Kidney epithelial cell (primary cell): ENCODE results near the gene TUBGCP2. TPM values are rescaled to one million over a fixed set of nuclear protein-coding genes. Genes with fewer than 3 reads are reported as not detected.

Source experiments
- DNase-seq: peaks from one replicate; pipeline ENCODE4 v3.0.0-alpha.2; 2010; ENCODE audit warnings: low read depth
- H3K27me3 ChIP-seq: 2 replicates; pipeline ENCODE4 v1.6.0; 2011; ENCODE audit warnings: low read length; ENCODE audit not compliant: control insufficient read depth, insufficient read depth
- H3K36me3 ChIP-seq: 2 replicates; pipeline ENCODE4 v1.5.1; 2011; ENCODE audit warnings: low read length; ENCODE audit not compliant: control insufficient read depth, insufficient read depth
- H3K4me3 ChIP-seq: 2 replicates; pipeline ENCODE4 v1.5.1; 2011; ENCODE audit warnings: low read depth, mild to moderate bottlenecking, control low read depth, low read length
- total RNA-seq: library from RNA; depleted of rRNA; stranded (reverse); fragments of >200 nt; gene quantifications from 2 replicates; pipeline ENCODE4 v1.2.3, GENCODE V29; 2015
- TF ChIP-seq, protein P1 (sequence below): IDR thresholded peaks from 2 replicates; pipeline ENCODE4 v1.5.1; 2011; ENCODE audit warnings: mild to moderate bottlenecking, moderate library complexity, low read length, control low read depth, inconsistent platforms; ENCODE audit not compliant: insufficient read depth, poor library complexity, severe bottlenecking

TUBGCP2 gene
- total RNA-seq, 1 donor from 2014 or later: 65.5 TPM

DNA sequence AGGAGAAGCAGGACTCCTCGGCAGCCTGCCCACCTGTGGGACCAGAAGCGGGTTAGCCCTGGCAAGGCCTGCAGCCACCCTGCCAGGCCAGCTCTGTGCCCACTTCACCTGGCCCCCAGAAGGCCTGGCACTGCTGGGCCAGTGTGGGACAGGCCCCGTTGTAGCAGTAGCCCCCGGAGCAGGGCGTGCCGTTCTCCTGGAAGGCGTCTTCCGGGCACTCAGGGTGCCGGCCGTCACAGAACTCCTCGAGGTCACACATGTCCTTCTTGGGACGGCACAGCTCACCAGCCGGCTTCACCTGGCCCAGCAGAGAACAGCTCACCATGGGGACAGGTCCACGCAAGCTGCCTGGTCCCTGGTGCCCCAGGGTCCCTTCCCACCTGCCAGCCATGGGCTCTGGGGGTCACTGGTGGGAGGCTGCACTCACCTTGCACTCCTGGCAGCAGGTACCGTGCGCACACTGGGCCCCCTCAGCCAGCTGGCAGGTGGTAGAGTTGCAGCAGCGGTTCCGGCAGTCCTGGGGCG lies 37.8 kb downstream of the TUBGCP2 start:
- Histone ChIP-seq H3K36me3 (no peaks in the 10 kb centered on the region), H3K4me3 (no peak overlapping the region), H3K27me3 (peaks cover 7% of the 10 kb centered on the region)
- TF ChIP-seq, protein P1, sequence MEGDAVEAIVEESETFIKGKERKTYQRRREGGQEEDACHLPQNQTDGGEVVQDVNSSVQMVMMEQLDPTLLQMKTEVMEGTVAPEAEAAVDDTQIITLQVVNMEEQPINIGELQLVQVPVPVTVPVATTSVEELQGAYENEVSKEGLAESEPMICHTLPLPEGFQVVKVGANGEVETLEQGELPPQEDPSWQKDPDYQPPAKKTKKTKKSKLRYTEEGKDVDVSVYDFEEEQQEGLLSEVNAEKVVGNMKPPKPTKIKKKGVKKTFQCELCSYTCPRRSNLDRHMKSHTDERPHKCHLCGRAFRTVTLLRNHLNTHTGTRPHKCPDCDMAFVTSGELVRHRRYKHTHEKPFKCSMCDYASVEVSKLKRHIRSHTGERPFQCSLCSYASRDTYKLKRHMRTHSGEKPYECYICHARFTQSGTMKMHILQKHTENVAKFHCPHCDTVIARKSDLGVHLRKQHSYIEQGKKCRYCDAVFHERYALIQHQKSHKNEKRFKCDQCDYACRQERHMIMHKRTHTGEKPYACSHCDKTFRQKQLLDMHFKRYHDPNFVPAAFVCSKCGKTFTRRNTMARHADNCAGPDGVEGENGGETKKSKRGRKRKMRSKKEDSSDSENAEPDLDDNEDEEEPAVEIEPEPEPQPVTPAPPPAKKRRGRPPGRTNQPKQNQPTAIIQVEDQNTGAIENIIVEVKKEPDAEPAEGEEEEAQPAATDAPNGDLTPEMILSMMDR: no peak
- no peak for DNase-seq

DNA sequence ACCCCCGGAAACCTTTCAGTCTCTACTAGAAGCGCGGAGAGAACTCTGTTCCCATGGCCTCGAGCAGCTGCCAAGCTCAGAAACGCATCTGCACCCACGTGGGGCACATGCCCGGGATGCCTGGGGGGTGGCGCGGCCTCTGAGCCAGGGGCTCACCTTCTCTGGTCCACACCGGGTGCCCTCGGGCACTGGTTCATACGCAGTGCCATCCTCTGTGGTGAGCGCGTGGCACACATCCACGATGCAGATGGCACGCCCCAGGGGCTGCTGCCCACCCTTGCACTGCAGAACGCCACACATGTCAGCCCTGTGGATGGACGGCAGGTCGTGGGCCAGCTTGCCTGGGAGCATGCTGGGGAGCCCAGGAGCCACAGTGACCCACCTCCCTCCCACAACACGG lies 38.5 kb downstream of the TUBGCP2 start:
- TF ChIP-seq, protein P1: no peak

DNA sequence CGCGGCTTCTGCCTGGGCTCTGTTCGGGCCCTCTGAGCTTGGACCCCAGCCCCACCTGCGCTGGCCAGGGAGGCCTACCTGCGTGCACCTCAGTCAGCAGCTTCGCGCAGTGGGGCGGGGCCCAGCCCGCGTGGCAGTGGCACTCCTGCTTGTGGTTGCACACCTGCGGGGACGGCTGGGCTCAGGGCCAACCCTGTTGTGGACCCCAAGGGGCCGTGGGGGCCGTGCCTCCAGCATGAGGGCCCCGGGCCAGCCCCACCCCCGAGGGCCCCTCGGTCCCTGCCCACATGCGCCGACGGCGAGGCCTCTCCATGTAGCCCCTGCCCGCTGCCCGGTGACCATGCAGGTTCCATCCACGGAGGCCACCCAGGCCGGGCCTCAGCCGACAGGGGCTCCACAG lies 39.3 kb downstream of the TUBGCP2 start:
- Histone ChIP-seq H3K27me3 (no peaks in the 10 kb centered on the region), H3K4me3 (no peak overlapping the region), H3K36me3 (no peaks in the 10 kb centered on the region)
- DNase-seq: no peak
- TF ChIP-seq, protein P1: no peak

More for the DNA sequence above, 38.5 kb downstream of the TUBGCP2 start:
- H3K27me3 ChIP-seq: peaks cover 2% of the 10 kb centered on the region
- no peaks in the 10 kb centered on the region for H3K36me3 ChIP-seq
- H3K4me3 ChIP-seq: no peak overlapping the region
- no peak for DNase-seq

DNA sequence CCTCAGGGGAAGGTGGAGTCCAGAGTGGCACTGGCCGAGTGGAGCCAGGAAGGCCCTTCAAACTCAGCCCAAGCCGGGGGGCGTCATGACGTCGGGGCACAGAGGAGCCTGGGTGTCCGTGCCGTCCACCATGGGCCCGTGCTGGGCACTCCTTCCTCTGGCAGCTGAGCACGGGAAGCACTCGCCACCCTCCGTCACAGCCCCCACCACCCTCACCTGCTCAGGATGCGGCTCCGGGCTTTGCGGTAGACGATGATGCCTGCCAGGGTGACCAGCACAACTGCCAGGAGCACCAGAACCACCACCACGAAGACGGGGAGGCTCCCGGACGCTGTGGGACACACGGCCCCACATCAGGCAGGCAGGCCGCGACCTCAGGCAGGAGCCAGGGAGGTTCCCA lies 40.1 kb downstream of the TUBGCP2 start:
- TF ChIP-seq, protein P1: no peak
- DNase-seq: no peak
- Histone ChIP-seq H3K27me3 (no peaks in the 10 kb centered on the region), H3K4me3 (no peak overlapping the region), H3K36me3 (no peaks in the 10 kb centered on the region)

DNA sequence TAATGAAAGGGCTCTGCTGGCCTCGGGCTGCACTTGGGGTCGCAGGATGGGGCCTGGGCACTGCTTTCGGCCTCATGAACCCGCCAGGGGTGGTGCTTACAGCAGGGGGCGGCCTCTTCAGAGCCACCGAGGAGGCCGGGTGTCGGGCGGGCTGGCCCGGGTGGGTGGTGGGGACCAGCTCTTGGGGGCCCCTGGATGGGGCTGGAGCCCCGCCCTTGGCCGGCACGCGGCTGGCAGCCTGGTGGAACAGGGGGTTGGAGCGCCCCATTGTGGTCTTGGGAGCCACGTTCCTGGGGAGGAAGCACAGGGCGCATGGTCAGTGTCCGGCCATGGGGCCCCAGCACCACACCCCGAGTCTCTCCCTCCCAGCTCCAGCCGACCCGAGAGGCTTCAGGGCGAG lies 40.8 kb downstream of the TUBGCP2 start:
- no peaks in the 10 kb centered on the region for H3K27me3 ChIP-seq
- H3K36me3 ChIP-seq: no peaks in the 10 kb centered on the region
- TF ChIP-seq, protein P1: no peak
- DNase-seq: no peak
- no peak overlapping the region for H3K4me3 ChIP-seq

DNA sequence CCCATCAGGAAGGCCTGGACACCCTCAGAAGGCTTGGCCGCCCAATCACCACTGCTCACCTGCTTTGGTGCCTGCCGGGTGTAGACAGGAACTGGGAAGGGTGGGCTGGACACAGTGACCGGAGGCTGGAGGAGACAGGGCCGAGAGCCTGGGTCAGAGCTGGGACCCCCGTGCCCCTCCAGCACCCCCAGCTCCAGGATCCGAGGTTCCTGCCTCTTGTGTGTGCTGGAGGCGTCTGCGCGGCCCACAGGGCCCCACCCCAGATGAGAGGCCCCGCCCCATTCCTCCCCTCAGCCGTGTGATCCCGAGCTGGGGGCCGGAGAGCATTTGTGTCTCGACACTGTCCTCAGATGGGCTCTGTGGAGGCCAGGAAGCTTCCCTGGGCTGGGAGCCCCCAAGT lies 41.4 kb downstream of the TUBGCP2 start:
- Histone ChIP-seq H3K4me3 (no peak overlapping the region), H3K27me3 (no peaks in the 10 kb centered on the region), H3K36me3 (no peaks in the 10 kb centered on the region)
- DNase-seq: no peak
- TF ChIP-seq, protein P1: no peak
